ENCODE measurements around the gene PMPCA.

Gene PMPCA

GRCh38 chr9:136437430-136437829 is 27.0 kb downstream of the PMPCA start:
- peak overlapping the region; percentile 81 for H3K4me3 ChIP-seq (ENCODE audit: low read depth, low read length)
- TF ChIP-seq, protein P1, sequence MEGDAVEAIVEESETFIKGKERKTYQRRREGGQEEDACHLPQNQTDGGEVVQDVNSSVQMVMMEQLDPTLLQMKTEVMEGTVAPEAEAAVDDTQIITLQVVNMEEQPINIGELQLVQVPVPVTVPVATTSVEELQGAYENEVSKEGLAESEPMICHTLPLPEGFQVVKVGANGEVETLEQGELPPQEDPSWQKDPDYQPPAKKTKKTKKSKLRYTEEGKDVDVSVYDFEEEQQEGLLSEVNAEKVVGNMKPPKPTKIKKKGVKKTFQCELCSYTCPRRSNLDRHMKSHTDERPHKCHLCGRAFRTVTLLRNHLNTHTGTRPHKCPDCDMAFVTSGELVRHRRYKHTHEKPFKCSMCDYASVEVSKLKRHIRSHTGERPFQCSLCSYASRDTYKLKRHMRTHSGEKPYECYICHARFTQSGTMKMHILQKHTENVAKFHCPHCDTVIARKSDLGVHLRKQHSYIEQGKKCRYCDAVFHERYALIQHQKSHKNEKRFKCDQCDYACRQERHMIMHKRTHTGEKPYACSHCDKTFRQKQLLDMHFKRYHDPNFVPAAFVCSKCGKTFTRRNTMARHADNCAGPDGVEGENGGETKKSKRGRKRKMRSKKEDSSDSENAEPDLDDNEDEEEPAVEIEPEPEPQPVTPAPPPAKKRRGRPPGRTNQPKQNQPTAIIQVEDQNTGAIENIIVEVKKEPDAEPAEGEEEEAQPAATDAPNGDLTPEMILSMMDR (conservative IDR thresholded peaks at IDR 0.05; ENCODE audit: low read depth, low read length), result no peak
- peak; percentile 64 for DNase-seq (ENCODE audit: low read depth)

GRCh38 chr9:136437839-136438547 is 27.5 kb downstream of the PMPCA start:
- no peak for DNase-seq (ENCODE audit: low read depth)
- peak overlapping the region; percentile 81 for H3K4me3 ChIP-seq (ENCODE audit: low read depth, low read length)
- TF ChIP-seq, protein P1 (conservative IDR thresholded peaks at IDR 0.05; ENCODE audit: low read depth, low read length), result no peak

DNA sequence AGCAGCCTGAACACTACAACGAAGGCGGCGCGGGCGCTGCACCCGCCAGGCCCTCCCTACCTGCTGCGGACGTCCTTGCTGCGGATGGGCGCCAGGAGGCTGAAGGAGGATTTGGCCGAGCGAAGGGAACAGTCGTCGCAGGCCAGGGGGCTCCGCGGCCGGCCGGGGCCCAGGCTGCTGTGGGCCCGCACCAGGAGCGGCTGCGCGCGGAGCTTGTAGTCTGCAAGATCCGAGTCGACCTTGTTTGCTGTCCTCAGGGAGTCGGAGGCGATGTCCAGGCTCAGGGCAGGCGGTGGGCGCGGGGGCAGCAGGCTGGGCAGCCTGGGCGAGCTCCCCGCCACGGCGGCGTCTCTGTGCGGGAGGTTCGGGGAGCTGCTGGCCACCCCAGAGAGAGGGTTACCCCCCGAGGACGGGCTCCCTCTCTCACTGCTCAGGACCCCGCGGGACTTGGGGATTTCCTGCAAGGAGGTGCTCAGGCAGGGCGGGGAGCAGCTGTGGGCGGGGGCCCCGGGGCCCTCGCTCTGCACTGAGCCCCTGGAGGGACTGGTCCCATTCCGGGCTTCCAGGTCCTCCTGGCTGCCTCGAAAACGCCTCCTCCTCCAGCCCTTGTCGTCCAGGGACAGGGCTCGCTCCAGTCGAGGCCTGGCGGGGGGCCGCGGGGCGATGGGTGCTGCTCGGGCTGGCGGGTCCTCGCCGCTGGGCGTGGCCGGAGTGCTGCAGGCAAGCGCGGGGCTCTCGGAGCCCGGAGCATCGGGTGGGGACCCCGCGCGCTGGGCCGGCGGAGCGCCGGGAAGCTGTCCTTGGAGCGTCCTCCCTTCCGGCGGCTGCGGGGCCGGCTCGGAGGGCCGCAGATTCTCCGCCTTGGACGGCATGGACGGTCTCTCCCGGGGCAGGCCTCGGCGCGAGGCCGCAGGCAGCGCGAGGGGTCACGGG is 28.4 kb downstream of the PMPCA start:
- peak overlapping the region; percentile 81 for H3K4me3 ChIP-seq (ENCODE audit: low read depth, low read length)
- TF ChIP-seq, protein P1 (conservative IDR thresholded peaks at IDR 0.05; ENCODE audit: low read depth, low read length), result no peak
- peak; percentile 33 for DNase-seq (ENCODE audit: low read depth)

- H3K4me3 ChIP-seq (ENCODE audit: low read depth, low read length), result peak within 1 kb of the TSS; percentile 81
- peak; percentile 69 for DNase-seq (ENCODE audit: low read depth)
- TF ChIP-seq, protein P1 (conservative IDR thresholded peaks at IDR 0.05; ENCODE audit: low read depth, low read length), result peak; percentile 48
Observed at GRCh38 chr9:136439481-136440408, 29.3 kb downstream of the PMPCA start, which contains the start of gene INPP5E. Gene INPP5E, minus strand, starts transcription at chr9:136439845. Its CDS starts 426 bp downstream, at chr9:136439419.

DNA sequence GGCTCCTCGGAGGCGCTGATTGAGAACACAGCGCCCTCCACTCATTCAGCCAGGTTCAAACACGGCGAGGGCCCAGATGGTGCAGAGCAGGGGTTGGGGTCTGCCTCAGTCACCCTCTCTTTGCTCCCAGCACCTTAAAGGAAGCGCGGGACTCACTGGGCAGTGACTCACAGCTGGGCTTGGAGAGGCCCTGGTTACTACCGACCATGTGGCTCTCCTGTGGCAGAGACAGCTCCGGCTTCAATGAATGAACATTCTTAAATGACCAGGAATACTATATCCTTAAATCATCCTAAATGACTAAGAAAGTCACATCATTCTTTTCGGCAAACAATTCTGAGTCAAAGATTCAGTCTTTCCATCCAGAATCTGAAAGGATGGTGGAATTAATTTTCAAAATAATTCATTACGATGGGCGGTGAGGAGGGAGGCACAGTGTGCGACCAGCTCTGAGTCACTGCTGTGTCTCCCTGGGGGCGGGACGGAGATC is 30.8 kb downstream of the PMPCA start:
- H3K4me3 ChIP-seq (ENCODE audit: low read depth, low read length), result no peak overlapping the region
- DNase-seq (ENCODE audit: low read depth), result no peak
- TF ChIP-seq, protein P1 (conservative IDR thresholded peaks at IDR 0.05; ENCODE audit: low read depth, low read length), result no peak

DNA sequence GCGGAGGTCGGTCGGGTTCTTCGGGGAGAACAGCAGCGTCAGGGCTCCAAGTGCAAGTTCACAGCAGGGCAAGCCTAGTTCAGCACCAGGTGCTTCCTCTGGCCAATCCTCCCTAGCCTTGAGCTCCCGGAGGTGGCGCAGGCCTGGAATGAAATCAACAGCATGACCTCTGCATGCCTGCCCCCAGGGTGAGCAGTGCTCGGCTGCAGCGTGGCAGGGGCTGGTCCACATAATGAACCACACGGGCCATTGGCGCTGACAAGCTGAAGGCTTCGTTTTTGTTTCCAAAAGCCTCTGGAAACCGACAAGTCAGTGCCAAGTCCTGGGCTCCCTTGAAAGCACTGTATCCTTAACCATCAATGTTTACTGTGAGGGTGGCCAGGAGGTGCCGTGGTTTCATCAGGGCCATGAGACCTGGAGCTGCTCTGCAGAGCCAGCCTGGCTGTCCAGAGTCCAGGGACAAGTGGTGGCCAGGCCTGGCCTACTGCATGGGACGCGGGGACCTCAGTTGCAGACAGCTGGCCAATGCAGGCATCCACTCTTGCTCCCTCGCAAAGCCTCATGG is 31.3 kb downstream of the PMPCA start:
- TF ChIP-seq, protein P1 (conservative IDR thresholded peaks at IDR 0.05; ENCODE audit: low read depth, low read length), result no peak
- no peak overlapping the region for H3K4me3 ChIP-seq (ENCODE audit: low read depth, low read length)
- DNase-seq (ENCODE audit: low read depth), result no peak
